Measurements from ENCODE around the gene HOTAIR. TPM values are rescaled to one million over a fixed set of nuclear protein-coding genes. Genes with fewer than 3 reads are reported as not detected.
A peak's percentile ranks its signal among the peaks of the same experiment; 100 is the strongest.

HOTAIR gene
- total RNA-seq, 1 experiment from 2014 or later: 3.5 TPM

DNA sequence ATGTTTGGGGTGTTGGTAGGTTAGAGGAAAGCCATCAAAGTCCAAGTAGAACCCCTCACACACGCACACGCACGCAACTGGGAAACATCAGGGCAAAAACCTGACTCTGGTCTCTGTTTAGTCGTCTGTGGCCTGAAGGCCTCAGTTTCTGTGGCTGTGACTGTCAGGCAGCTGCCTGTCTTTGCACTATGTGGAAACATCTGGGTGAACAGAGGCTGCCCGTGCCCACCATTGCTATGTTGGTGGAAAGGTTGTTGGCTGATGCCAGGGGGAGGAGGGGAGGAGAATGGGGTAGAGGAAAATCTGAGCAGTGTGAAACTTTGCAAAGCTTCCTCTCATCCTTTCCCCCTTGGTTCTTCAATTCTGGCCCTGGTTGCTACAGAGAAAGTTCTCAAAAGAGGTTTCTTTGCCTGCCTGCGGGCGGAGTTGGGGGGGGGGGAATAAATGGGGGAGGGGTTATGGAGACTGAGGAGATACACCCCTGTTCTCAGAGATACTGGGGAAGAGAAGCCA is 17.7 kb upstream of the HOTAIR start:
- H3F3A ChIP-seq (ENCODE audit: low read length, unreplicated experiment): no peaks in the 10 kb centered on the region
- peaks cover 51% of the 10 kb centered on the region for H3K4me1 ChIP-seq (ENCODE audit: insufficient read depth, low read length)
- DNase-seq (no peak), ATAC-seq (no peak)
- POLR2A ChIA-PET (ENCODE audit: unreplicated experiment): no interaction called here
- BruUV-seq (replicated peaks): no TSS peak
- peak overlapping the region; percentile 96 for H3K4me2 ChIP-seq (ENCODE audit: low read length)
- no peaks in the 10 kb centered on the region for H3K36me3 ChIP-seq (ENCODE audit: low read depth, low read length)
- no peak overlapping the region for H2AFZ ChIP-seq (ENCODE audit: low read length)
- intact Hi-C loops (cut with micrococcal nuclease): no loop called here
- no peak overlapping the region for H3K27ac ChIP-seq (ENCODE audit: low read length)
- TF ChIP-seq, protein P1, sequence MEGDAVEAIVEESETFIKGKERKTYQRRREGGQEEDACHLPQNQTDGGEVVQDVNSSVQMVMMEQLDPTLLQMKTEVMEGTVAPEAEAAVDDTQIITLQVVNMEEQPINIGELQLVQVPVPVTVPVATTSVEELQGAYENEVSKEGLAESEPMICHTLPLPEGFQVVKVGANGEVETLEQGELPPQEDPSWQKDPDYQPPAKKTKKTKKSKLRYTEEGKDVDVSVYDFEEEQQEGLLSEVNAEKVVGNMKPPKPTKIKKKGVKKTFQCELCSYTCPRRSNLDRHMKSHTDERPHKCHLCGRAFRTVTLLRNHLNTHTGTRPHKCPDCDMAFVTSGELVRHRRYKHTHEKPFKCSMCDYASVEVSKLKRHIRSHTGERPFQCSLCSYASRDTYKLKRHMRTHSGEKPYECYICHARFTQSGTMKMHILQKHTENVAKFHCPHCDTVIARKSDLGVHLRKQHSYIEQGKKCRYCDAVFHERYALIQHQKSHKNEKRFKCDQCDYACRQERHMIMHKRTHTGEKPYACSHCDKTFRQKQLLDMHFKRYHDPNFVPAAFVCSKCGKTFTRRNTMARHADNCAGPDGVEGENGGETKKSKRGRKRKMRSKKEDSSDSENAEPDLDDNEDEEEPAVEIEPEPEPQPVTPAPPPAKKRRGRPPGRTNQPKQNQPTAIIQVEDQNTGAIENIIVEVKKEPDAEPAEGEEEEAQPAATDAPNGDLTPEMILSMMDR (conservative IDR thresholded peaks at IDR 0.05; ENCODE audit: low read depth, low read length): no peak
- TF ChIP-seq EZH2 (IDR thresholded peaks at IDR 0.05; ENCODE audit: low read length, unreplicated experiment) (no peak), EZH2phosphoT487 (IDR thresholded peaks at IDR 0.05; ENCODE audit: borderline replicate concordance, low read length) (no peak)
- CTCF ChIA-PET: interaction anchor here (0.5 kb wide), 1 partner anchor 207 kb away, joined by 4 read pairs; no protein-coding TSS in a partner anchor
- H3K9me2 ChIP-seq (replicated peaks; ENCODE audit: low read length): no peaks in the 10 kb centered on the region
- H3K4me3 ChIP-seq (ENCODE audit: low read length): no peak overlapping the region
- H3K79me2 ChIP-seq (ENCODE audit: low read length): peaks cover 68% of the 10 kb centered on the region
- H3K9me3 ChIP-seq (ENCODE audit: low read length): no peaks in the 10 kb centered on the region
- H3K9ac ChIP-seq (ENCODE audit: low read length): no peak overlapping the region
- no peaks in the 10 kb centered on the region for H4K20me1 ChIP-seq (ENCODE audit: low read length)
- H3K27me3 ChIP-seq (ENCODE audit: low read length): no peaks in the 10 kb centered on the region

- Histone ChIP-seq H3K9ac (ENCODE audit: low read length) (peak overlapping the region; percentile 16; the same call in 1 of the 2 replicates), H3K27ac (ENCODE audit: low read length) (no peak overlapping the region), H3K36me3 (ENCODE audit: low read depth, low read length) (no peaks in the 10 kb centered on the region), H3K4me1 (ENCODE audit: insufficient read depth, low read length) (peaks cover 49% of the 10 kb centered on the region), H3K9me3 (ENCODE audit: low read length) (no peaks in the 10 kb centered on the region), H3K4me3 (ENCODE audit: low read length) (peak overlapping the region; percentile 74), H3K4me2 (ENCODE audit: low read length) (peak overlapping the region; percentile 96), H3K27me3 (ENCODE audit: low read length) (no peaks in the 10 kb centered on the region), H4K20me1 (ENCODE audit: low read length) (no peaks in the 10 kb centered on the region), H3K9me2 (replicated peaks; ENCODE audit: low read length) (no peaks in the 10 kb centered on the region), H3K79me2 (ENCODE audit: low read length) (peaks cover 55% of the 10 kb centered on the region), H2AFZ (ENCODE audit: low read length) (peak overlapping the region; percentile 92), H3F3A (ENCODE audit: low read length, unreplicated experiment) (no peaks in the 10 kb centered on the region)
- intact Hi-C loops (cut with micrococcal nuclease): no loop called here
- ChIA-PET POLR2A (ENCODE audit: unreplicated experiment) (interaction anchor here (0.5 to 1.0 kb wide), 2 partner anchors 18 to 26 kb away, joined by 3 to 31 read pairs; partner anchors contain the start of gene HOXC8), CTCF (interaction anchor here (0.6 kb wide), 2 partner anchors 187 to 670 kb away, joined by 3 read pairs; partner anchors contain the start of gene AAAS)
- ATAC-seq: peak; percentile 45
- peak; percentile 71 for DNase-seq
- BruUV-seq (replicated peaks): no TSS peak
- TF ChIP-seq EZH2 (IDR thresholded peaks at IDR 0.05; ENCODE audit: low read length, unreplicated experiment): no peak
- TF ChIP-seq, protein P1 (conservative IDR thresholded peaks at IDR 0.05; ENCODE audit: low read depth, low read length): no peak
- no peak for TF ChIP-seq EZH2phosphoT487 (IDR thresholded peaks at IDR 0.05; ENCODE audit: borderline replicate concordance, low read length)
These were observed 16.3 kb upstream of the HOTAIR start for GRCh38 chr12:53991077-53991460.

Data from PC-3 (cell line).